Measurements from ENCODE around the gene HAUS6.
"Not testable (repeated sequence)": the region's sequence is repeated elsewhere in the genome, so short reads cannot be mapped to it uniquely, and the experiment has no call there.

HAUS6 gene

GRCh38 chr9:19114680-19115270 is 12.1 kb upstream of the HAUS6 start:
- FAIRE-seq = no peak

GRCh38 chr9:19113964-19114679 is 11.4 kb upstream of the HAUS6 start:
- FAIRE-seq = no peak

- not testable (repeated sequence) for FAIRE-seq
Measured at GRCh38 chr9:19113064-19113611, 10.4 kb upstream of the HAUS6 start.

- no peak for FAIRE-seq
Measured at GRCh38 chr9:19108038-19108437, 5.3 kb upstream of the HAUS6 start.

- FAIRE-seq = no peak
Measured at GRCh38 chr9:19104515-19105282, 2.0 kb upstream of the HAUS6 start.

GRCh38 chr9:19102181-19102630 is 498 bp downstream of the HAUS6 start:
- no peak for FAIRE-seq

GRCh38 chr9:19101203-19101602 is 1.5 kb downstream of the HAUS6 start:
- FAIRE-seq = no peak

GRCh38 chr9:19097431-19097830 is 5.3 kb downstream of the HAUS6 start:
- FAIRE-seq = not testable (repeated sequence)

- no peak for FAIRE-seq
Measured at GRCh38 chr9:19087106-19088000, 15.4 kb downstream of the HAUS6 start.

- FAIRE-seq = no peak
Measured at GRCh38 chr9:19085295-19085694, 17.4 kb downstream of the HAUS6 start.

- no peak for FAIRE-seq
Measured at GRCh38 chr9:19074836-19075235, 27.9 kb downstream of the HAUS6 start.

- FAIRE-seq = no peak
Measured at GRCh38 chr9:19074229-19074628, 28.5 kb downstream of the HAUS6 start.

GRCh38 chr9:19057033-19057432 is 45.7 kb downstream of the HAUS6 start:
- FAIRE-seq = no peak

GRCh38 chr9:19050637-19051591 is 51.8 kb downstream of the HAUS6 start:
- no peak for FAIRE-seq

GRCh38 chr9:19049917-19050636 is 52.6 kb downstream of the HAUS6 start:
- no peak for FAIRE-seq

GRCh38 chr9:19048966-19049916 is 53.5 kb downstream of the HAUS6 start, which contains the start of gene RRAGA:
TSS of gene RRAGA (plus strand) at chr9:19049427. CDS start at chr9:19049660, 233 bp downstream.
- peak; percentile 65 for FAIRE-seq

GRCh38 chr9:19036611-19037010 is 66.1 kb downstream of the HAUS6 start:
- no peak for FAIRE-seq

GRCh38 chr9:19033015-19033414 is 69.7 kb downstream of the HAUS6 start, which contains the start of gene SAXO1:
TSS of gene SAXO1 (minus strand) at chr9:19033209. CDS start at chr9:19032908, 301 bp downstream.
- no peak for FAIRE-seq

GRCh38 chr9:19032406-19032805 is 70.3 kb downstream of the HAUS6 start:
- FAIRE-seq = no peak
